Neural progenitor cell (in vitro differentiated cells): ENCODE data around the gene SIRPA. TPM values are rescaled to one million over a fixed set of nuclear protein-coding genes. Genes with fewer than 3 reads are reported as not detected.

ENCODE experiments used
- DNase-seq: peaks from one replicate; pipeline ENCODE4 v3.0.0-alpha.2; 2016; ENCODE audit warnings: low spot score
- H2AFZ ChIP-seq: fragments of 200-600 bp; sonication (generic); replicated peaks from 2 replicates; pipeline ENCODE4 v1.6.1; 2016; ENCODE audit warnings: antibody characterized with exemption
- H3F3A ChIP-seq: fragments of 200-600 bp; sonication (generic); 2 replicates; pipeline ENCODE4 v1.6.1; 2016; ENCODE audit warnings: antibody characterized with exemption, low read depth
- H3K27ac ChIP-seq: fragments of 200-600 bp; sonication (generic); 2 replicates; pipeline ENCODE4 v1.5.1; 2016; ENCODE audit warnings: mild to moderate bottlenecking
- H3K27me3 ChIP-seq: fragments of 200-600 bp; sonication (generic); 2 replicates; pipeline ENCODE4 v1.6.1; 2016; ENCODE audit warnings: mild to moderate bottlenecking, moderate library complexity
- H3K36me3 ChIP-seq: fragments of 200-600 bp; sonication (generic); 2 replicates; pipeline ENCODE4 v1.5.1; 2016
- H3K4me1 ChIP-seq: fragments of 200-600 bp; sonication (generic); 2 replicates; pipeline ENCODE4 v1.6.1; 2016; ENCODE audit warnings: mixed run types
- H3K4me2 ChIP-seq: fragments of 200-600 bp; sonication (generic); 2 replicates; pipeline ENCODE4 v1.6.1; 2016
- H3K4me3 ChIP-seq: fragments of 200-600 bp; sonication (generic); 2 replicates; pipeline ENCODE4 v1.5.1; 2016
- H3K79me2 ChIP-seq: fragments of 200-600 bp; sonication (generic); 2 replicates; pipeline ENCODE4 v1.6.1; 2016; ENCODE audit warnings: low read depth
- H3K9ac ChIP-seq: fragments of 200-600 bp; sonication (generic); 2 replicates; pipeline ENCODE4 v1.6.1; 2016
- H3K9me3 ChIP-seq: fragments of 200-600 bp; sonication (generic); 2 replicates; pipeline ENCODE4 v1.5.1; 2016; ENCODE audit warnings: low read depth
- H4K20me1 ChIP-seq: fragments of 200-600 bp; sonication (generic); 2 replicates; pipeline ENCODE4 v1.6.1; 2016; ENCODE audit warnings: low read depth
- H3K27ac Mint-ChIP-seq: 3 replicates; pipeline ENCODE4 v1.8.0; 2021; ENCODE audit warnings: mixed read lengths
- H3K27me3 Mint-ChIP-seq: 2 replicates; pipeline ENCODE4 v1.8.0; 2022; ENCODE audit warnings: low read depth, mild to moderate bottlenecking, inconsistent platforms, moderate library complexity, mixed read lengths; ENCODE audit not compliant: insufficient read depth
- H3K36me3 Mint-ChIP-seq: 3 replicates; pipeline ENCODE4 v1.8.0; 2021; ENCODE audit warnings: mixed read lengths
- H3K4me1 Mint-ChIP-seq: 3 replicates; pipeline ENCODE4 v1.8.0; 2021; ENCODE audit warnings: mixed read lengths
- H3K4me3 Mint-ChIP-seq: 3 replicates; pipeline ENCODE4 v1.8.0; 2021; ENCODE audit warnings: mild to moderate bottlenecking, moderate library complexity, mixed read lengths
- H3K9me3 Mint-ChIP-seq: 3 replicates; pipeline ENCODE4 v1.8.0; 2020; ENCODE audit warnings: mixed read lengths
- EZH2 ChIP-seq: fragments of 200-600 bp; sonication (generic); IDR thresholded peaks from 2 replicates; pipeline ENCODE4 v1.6.1; 2017; ENCODE audit warnings: antibody characterized with exemption, mild to moderate bottlenecking, moderate library complexity
- EZH2phosphoT487 ChIP-seq: fragments of 200-600 bp; sonication (generic); IDR thresholded peaks from 2 replicates; pipeline ENCODE4 v1.6.1; 2017; ENCODE audit warnings: antibody characterized with exemption
- total RNA-seq: library from RNA; depleted of rRNA; stranded (reverse); fragments of >200 nt; gene quantifications from 2 replicates; pipeline ENCODE4 v1.2.3, GENCODE V29; 2015; ENCODE audit warnings: low replicate concordance
- TF ChIP-seq, protein P1 (sequence below): fragments of 200-600 bp; sonication (generic); IDR thresholded peaks from 2 replicates; pipeline ENCODE4 v1.5.1; 2017; ENCODE audit warnings: antibody characterized with exemption, mild to moderate bottlenecking

Gene SIRPA
- total RNA-seq, 1 donor from 2014 or later: 5.1 TPM

DNA sequence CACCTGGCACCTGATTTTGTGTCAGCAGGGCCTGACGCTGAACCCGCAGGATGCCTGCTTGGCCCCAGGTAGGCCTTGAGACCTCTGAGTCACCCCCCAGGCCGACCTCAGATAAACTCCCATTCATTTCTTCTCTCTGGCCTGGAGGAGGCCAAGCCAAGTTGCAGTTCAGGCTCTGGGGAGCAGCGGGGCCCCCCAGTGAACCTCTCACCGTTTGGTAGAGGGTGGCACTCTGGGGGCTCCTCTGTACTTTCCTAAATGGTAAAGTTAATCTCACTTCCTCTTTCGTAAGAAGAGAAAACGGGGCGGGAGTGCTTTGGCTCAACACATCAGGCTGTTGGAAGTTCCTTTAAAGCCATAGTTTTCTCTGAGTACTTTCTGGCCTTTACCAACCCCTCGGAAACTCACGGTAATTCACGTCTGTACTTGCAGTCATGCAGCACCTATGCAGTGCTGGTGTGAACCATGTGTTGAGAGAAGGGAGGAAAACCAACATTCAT is 2.8 kb downstream of the SIRPA start:
- Mint-ChIP-seq H3K27me3 (peaks cover 2% of the 10 kb centered on the region), H3K4me3 (no peak overlapping the region), H3K36me3 (no peaks in the 10 kb centered on the region), H3K4me1 (peaks cover 49% of the 10 kb centered on the region), H3K9me3 (no peaks in the 10 kb centered on the region), H3K27ac (no peak overlapping the region)
- no peak overlapping the region for H3K4me2 ChIP-seq
- H3K36me3 ChIP-seq: no peaks in the 10 kb centered on the region
- DNase-seq: no peak
- no peak overlapping the region for H3K27ac ChIP-seq
- no peaks in the 10 kb centered on the region for H3K9me3 ChIP-seq
- H3K9ac ChIP-seq: no peak overlapping the region
- no peak overlapping the region for H2AFZ ChIP-seq
- peaks cover 31% of the 10 kb centered on the region for H3K27me3 ChIP-seq
- peaks cover 4% of the 10 kb centered on the region for H4K20me1 ChIP-seq
- no peaks in the 10 kb centered on the region for H3K79me2 ChIP-seq
- peaks cover 32% of the 10 kb centered on the region for H3F3A ChIP-seq
- no peak overlapping the region for H3K4me3 ChIP-seq
- TF ChIP-seq EZH2phosphoT487: no peak
- TF ChIP-seq EZH2: no peak
- TF ChIP-seq, protein P1, sequence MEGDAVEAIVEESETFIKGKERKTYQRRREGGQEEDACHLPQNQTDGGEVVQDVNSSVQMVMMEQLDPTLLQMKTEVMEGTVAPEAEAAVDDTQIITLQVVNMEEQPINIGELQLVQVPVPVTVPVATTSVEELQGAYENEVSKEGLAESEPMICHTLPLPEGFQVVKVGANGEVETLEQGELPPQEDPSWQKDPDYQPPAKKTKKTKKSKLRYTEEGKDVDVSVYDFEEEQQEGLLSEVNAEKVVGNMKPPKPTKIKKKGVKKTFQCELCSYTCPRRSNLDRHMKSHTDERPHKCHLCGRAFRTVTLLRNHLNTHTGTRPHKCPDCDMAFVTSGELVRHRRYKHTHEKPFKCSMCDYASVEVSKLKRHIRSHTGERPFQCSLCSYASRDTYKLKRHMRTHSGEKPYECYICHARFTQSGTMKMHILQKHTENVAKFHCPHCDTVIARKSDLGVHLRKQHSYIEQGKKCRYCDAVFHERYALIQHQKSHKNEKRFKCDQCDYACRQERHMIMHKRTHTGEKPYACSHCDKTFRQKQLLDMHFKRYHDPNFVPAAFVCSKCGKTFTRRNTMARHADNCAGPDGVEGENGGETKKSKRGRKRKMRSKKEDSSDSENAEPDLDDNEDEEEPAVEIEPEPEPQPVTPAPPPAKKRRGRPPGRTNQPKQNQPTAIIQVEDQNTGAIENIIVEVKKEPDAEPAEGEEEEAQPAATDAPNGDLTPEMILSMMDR: no peak
- peaks cover 23% of the 10 kb centered on the region for H3K4me1 ChIP-seq

DNA sequence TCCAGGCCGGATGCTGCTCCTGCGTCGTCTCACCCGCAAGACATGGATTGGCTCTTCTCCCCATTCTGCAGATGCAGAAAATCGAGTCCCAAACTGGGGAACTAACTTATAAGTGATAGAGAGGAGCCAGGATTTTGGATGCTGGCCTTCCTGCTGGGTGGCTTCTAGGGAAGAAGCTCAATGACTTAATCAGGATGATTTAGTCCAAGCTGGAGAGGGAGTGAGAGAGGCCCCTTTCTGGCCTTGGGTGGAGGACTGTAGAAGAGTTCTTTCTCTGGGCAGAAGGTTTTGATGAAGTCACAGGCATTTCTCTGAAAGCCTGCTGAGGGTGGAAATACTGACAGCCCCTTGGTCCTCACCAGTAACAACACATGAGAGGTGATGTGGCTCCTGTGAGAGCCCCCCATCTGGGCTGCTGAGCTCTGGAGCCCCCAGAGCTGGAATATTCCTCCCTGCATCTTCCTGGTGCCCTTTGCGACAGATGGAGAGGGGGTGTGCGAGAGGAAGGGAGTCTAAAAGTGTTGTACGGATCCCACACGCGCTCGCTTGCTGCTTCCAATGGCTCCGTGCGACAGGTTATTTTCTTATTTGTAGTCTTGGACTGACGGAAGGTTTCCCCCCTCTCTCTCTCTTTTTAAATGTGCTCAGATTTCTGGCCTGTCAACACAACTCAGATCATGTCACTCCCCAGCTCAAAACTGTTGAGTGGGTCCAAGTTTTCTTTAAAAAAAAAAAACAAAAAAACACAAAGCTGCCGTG is 3.5 kb downstream of the SIRPA start:
- Mint-ChIP-seq H3K4me3 (peak overlapping the region; percentile 14), H3K27ac (peak overlapping the region; percentile 48), H3K4me1 (peaks cover 46% of the 10 kb centered on the region), H3K9me3 (no peaks in the 10 kb centered on the region), H3K36me3 (no peaks in the 10 kb centered on the region), H3K27me3 (peaks cover 2% of the 10 kb centered on the region)
- H3K4me2 ChIP-seq: no peak overlapping the region
- no peaks in the 10 kb centered on the region for H3K36me3 ChIP-seq
- peaks cover 4% of the 10 kb centered on the region for H4K20me1 ChIP-seq
- H3K9me3 ChIP-seq: no peaks in the 10 kb centered on the region
- DNase-seq: no peak
- H3K4me1 ChIP-seq: peaks cover 23% of the 10 kb centered on the region
- H3K27ac ChIP-seq: no peak overlapping the region
- peaks cover 28% of the 10 kb centered on the region for H3F3A ChIP-seq
- H3K27me3 ChIP-seq: peaks cover 24% of the 10 kb centered on the region
- no peak overlapping the region for H2AFZ ChIP-seq
- no peaks in the 10 kb centered on the region for H3K79me2 ChIP-seq
- no peak overlapping the region for H3K9ac ChIP-seq
- TF ChIP-seq EZH2 (no peak), EZH2phosphoT487 (no peak)
- TF ChIP-seq, protein P1: no peak
- no peak overlapping the region for H3K4me3 ChIP-seq

DNA sequence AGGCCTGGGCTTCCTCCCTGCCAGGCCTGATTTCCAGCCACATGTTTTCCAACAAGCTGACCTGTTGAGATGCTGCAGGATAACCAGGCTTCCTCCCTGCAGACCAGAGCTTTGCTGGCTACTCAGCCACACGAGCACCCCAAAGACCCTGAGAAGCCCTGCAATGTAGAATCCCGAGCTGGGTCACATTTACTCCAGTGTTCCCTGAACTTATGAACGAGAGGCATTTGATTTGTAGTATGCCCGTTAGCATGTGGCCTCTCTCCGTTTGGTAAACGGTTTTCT is 4.0 kb downstream of the SIRPA start:
- no peak overlapping the region for H3K27ac ChIP-seq
- H3K79me2 ChIP-seq: no peaks in the 10 kb centered on the region
- H3K4me3 Mint-ChIP-seq: no peak overlapping the region

More for the DNA sequence above, 4.0 kb downstream of the SIRPA start:
- H3K9ac ChIP-seq: no peak overlapping the region
- Mint-ChIP-seq H3K9me3 (no peaks in the 10 kb centered on the region), H3K27me3 (peaks cover 2% of the 10 kb centered on the region), H3K4me1 (peaks cover 43% of the 10 kb centered on the region), H3K27ac (peak overlapping the region; percentile 48), H3K36me3 (no peaks in the 10 kb centered on the region)
- no peaks in the 10 kb centered on the region for H3K9me3 ChIP-seq
- no peak for TF ChIP-seq EZH2
- no peak for TF ChIP-seq EZH2phosphoT487
- TF ChIP-seq, protein P1: no peak
- H4K20me1 ChIP-seq: peaks cover 4% of the 10 kb centered on the region
- H3K27me3 ChIP-seq: peaks cover 20% of the 10 kb centered on the region
- DNase-seq: no peak
- H2AFZ ChIP-seq: no peak overlapping the region
- H3K4me3 ChIP-seq: no peak overlapping the region
- peaks cover 23% of the 10 kb centered on the region for H3F3A ChIP-seq
- no peaks in the 10 kb centered on the region for H3K36me3 ChIP-seq
- no peak overlapping the region for H3K4me2 ChIP-seq
- H3K4me1 ChIP-seq: peaks cover 23% of the 10 kb centered on the region
